Activated naive CD4-positive, alpha-beta T cell treated with Interleukin-2 at 50 U/mL for 16 hours (primary cell): ENCODE data around the gene TOGARAM2.

ENCODE experiments used
- DNase-seq: peaks from one replicate; pipeline ENCODE4 v3.0.0-alpha.2; 2020

TOGARAM2 gene

GRCh38 chr2:29057006-29057405, 75.9 kb downstream of the TOGARAM2 start:
- DNase-seq: no peak

- DNase-seq: no peak
Observed at GRCh38 chr2:29059624-29060023, 78.5 kb downstream of the TOGARAM2 start.

GRCh38 chr2:29060441-29060840, 79.3 kb downstream of the TOGARAM2 start:
- no peak for DNase-seq

- DNase-seq: no peak
Observed at GRCh38 chr2:29061176-29061575, 80.1 kb downstream of the TOGARAM2 start.

GRCh38 chr2:29061616-29062015, 80.5 kb downstream of the TOGARAM2 start:
- no peak for DNase-seq

- no peak for DNase-seq
Observed at GRCh38 chr2:29062371-29062770, 81.3 kb downstream of the TOGARAM2 start.

GRCh38 chr2:29063056-29063455, 82.0 kb downstream of the TOGARAM2 start:
- DNase-seq: no peak

- DNase-seq: no peak
Observed at GRCh38 chr2:29063646-29064345, 82.7 kb downstream of the TOGARAM2 start.

GRCh38 chr2:29064346-29064715, 83.2 kb downstream of the TOGARAM2 start:
- no peak for DNase-seq

- no peak for DNase-seq
Observed at GRCh38 chr2:29064746-29065067, 83.6 kb downstream of the TOGARAM2 start.

- no peak for DNase-seq
Observed at GRCh38 chr2:29065068-29065811, 84.1 kb downstream of the TOGARAM2 start.

- no peak for DNase-seq
Observed at GRCh38 chr2:29066271-29066860, 85.3 kb downstream of the TOGARAM2 start.

GRCh38 chr2:29066997-29067605, 86.0 kb downstream of the TOGARAM2 start:
- no peak for DNase-seq

- DNase-seq: no peak
Observed at GRCh38 chr2:29068513-29068912, 87.4 kb downstream of the TOGARAM2 start.

GRCh38 chr2:29070526-29070925, 89.4 kb downstream of the TOGARAM2 start:
- DNase-seq: no peak

GRCh38 chr2:29071032-29071975, 90.2 kb downstream of the TOGARAM2 start:
- no peak for DNase-seq

GRCh38 chr2:29072251-29072650, 91.2 kb downstream of the TOGARAM2 start:
- no peak for DNase-seq

- DNase-seq: no peak
Observed at GRCh38 chr2:29072971-29073725, 92.0 kb downstream of the TOGARAM2 start.

- DNase-seq: no peak
Observed at GRCh38 chr2:29073933-29074332, 92.8 kb downstream of the TOGARAM2 start.

- no peak for DNase-seq
Observed at GRCh38 chr2:29074411-29074810, 93.3 kb downstream of the TOGARAM2 start, which contains the start of gene PCARE. Gene PCARE, minus strand, starts transcription at chr2:29074523. Its CDS starts 262 bp downstream, at chr2:29074261.

- DNase-seq: no peak
Observed at GRCh38 chr2:29075894-29076705, 95.0 kb downstream of the TOGARAM2 start.
